HG02981 (cell line): Measurements from ENCODE around the gene TMEM231.
"Not testable (repeated sequence)": the region's sequence is repeated elsewhere in the genome, so short reads cannot be mapped to it uniquely, and the experiment has no call there.

Experiments
- ATAC-seq: cut with Tn5 transposase; IDR thresholded peaks from one replicate; pipeline ENCODE4 v1.9.1; 2021; ENCODE audit warnings: mild to moderate bottlenecking, moderate library complexity; ENCODE audit not compliant: unreplicated experiment

The TMEM231 gene

GRCh38 chr16:75567911-75568310, 11.9 kb upstream of the TMEM231 start:
- ATAC-seq, result no peak

GRCh38 chr16:75566758-75567255, 10.8 kb upstream of the TMEM231 start:
- peak; percentile 3 for ATAC-seq

GRCh38 chr16:75566040-75566757, 10.1 kb upstream of the TMEM231 start, which contains the start of gene GABARAPL2:
TSS of gene GABARAPL2 (plus strand) at chr16:75566379. CDS start at chr16:75566487, 108 bp downstream.
- ATAC-seq, result peak; percentile 71

GRCh38 chr16:75565640-75566039, 9.6 kb upstream of the TMEM231 start:
- ATAC-seq, result no peak

- no peak for ATAC-seq
Measured at GRCh38 chr16:75559564-75560372, 3.7 kb upstream of the TMEM231 start.

GRCh38 chr16:75558846-75559401, 2.9 kb upstream of the TMEM231 start:
- ATAC-seq, result no peak

GRCh38 chr16:75556431-75556950, 439 bp upstream of the TMEM231 start:
- no peak for ATAC-seq

GRCh38 chr16:75555213-75555706, 792 bp downstream of the TMEM231 start:
- peak; percentile 22 for ATAC-seq

GRCh38 chr16:75552951-75553350, 3.1 kb downstream of the TMEM231 start:
- ATAC-seq, result no peak

- peak; percentile 72 for ATAC-seq
Measured at GRCh38 chr16:75550211-75550662, 5.8 kb downstream of the TMEM231 start.

- ATAC-seq, result not testable (repeated sequence)
Measured at GRCh38 chr16:75548456-75548855, 7.6 kb downstream of the TMEM231 start.

GRCh38 chr16:75546293-75546692, 9.8 kb downstream of the TMEM231 start:
- ATAC-seq, result no peak

- not testable (repeated sequence) for ATAC-seq
Measured at GRCh38 chr16:75545879-75546278, 10.2 kb downstream of the TMEM231 start.

GRCh38 chr16:75542462-75542861, 13.6 kb downstream of the TMEM231 start:
- ATAC-seq, result not testable (repeated sequence)

GRCh38 chr16:75541236-75541635, 14.8 kb downstream of the TMEM231 start:
- no peak for ATAC-seq

GRCh38 chr16:75538882-75539565, 17.0 kb downstream of the TMEM231 start:
- ATAC-seq, result not testable (repeated sequence)

- ATAC-seq, result no peak
Measured at GRCh38 chr16:75537776-75538175, 18.3 kb downstream of the TMEM231 start.

- no peak for ATAC-seq
Measured at GRCh38 chr16:75535901-75536300, 20.2 kb downstream of the TMEM231 start, which contains the start of gene CHST5. TSS of gene CHST5 (minus strand) at chr16:75536108. CDS start at chr16:75530384, 5,724 bp downstream.

- ATAC-seq, result no peak
Measured at GRCh38 chr16:75535211-75535843, 20.7 kb downstream of the TMEM231 start.
